ENCODE data around the gene CACNA1I. TPM values are rescaled to one million over a fixed set of nuclear protein-coding genes. Genes with fewer than 3 reads are reported as not detected.

CACNA1I gene
- total and polyA plus RNA-seq, 2 experiments from 2014 or later = 0.17 to 0.21 TPM

DNA sequence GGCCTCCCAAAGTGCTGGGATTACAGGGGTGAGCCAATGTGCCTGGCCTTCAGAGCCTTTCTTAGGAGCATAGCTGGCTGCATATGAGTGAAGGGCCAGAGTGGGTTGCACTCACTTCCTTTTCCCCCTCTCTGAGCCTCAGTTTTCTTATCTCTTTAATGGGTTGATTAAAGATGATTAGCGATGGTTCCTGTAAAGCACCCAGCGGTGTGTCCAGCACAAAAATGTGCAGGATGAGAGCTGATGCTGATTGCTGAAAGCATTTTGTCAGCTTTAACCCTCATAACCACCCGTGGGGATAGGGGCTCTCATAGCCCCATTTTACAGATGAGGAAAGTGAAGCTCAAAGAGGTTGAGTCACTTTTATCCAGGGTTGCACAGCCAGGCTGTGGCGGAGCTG lies 5.5 kb downstream of the CACNA1I start:
- no peak overlapping the region for H3K27ac ChIP-seq
- H3K9me2 ChIP-seq (replicated peaks; ENCODE audit: insufficient read depth) = no peaks in the 10 kb centered on the region
- H3K79me2 ChIP-seq = no peaks in the 10 kb centered on the region
- H3K36me3 ChIP-seq (replicated peaks; ENCODE audit: insufficient read depth, low read depth) = no peaks in the 10 kb centered on the region
- TF ChIP-seq EZH2 (IDR thresholded peaks at IDR 0.05; ENCODE audit: borderline replicate concordance) = no peak
- TF ChIP-seq, protein P1, sequence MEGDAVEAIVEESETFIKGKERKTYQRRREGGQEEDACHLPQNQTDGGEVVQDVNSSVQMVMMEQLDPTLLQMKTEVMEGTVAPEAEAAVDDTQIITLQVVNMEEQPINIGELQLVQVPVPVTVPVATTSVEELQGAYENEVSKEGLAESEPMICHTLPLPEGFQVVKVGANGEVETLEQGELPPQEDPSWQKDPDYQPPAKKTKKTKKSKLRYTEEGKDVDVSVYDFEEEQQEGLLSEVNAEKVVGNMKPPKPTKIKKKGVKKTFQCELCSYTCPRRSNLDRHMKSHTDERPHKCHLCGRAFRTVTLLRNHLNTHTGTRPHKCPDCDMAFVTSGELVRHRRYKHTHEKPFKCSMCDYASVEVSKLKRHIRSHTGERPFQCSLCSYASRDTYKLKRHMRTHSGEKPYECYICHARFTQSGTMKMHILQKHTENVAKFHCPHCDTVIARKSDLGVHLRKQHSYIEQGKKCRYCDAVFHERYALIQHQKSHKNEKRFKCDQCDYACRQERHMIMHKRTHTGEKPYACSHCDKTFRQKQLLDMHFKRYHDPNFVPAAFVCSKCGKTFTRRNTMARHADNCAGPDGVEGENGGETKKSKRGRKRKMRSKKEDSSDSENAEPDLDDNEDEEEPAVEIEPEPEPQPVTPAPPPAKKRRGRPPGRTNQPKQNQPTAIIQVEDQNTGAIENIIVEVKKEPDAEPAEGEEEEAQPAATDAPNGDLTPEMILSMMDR (IDR thresholded peaks at IDR 0.05; ENCODE audit: poor library complexity) = no peak
- no peak for TF ChIP-seq EZH2phosphoT487 (IDR thresholded peaks at IDR 0.05; ENCODE audit: low read depth, severe bottlenecking, unreplicated experiment)
- H4K20me1 ChIP-seq (ENCODE audit: insufficient read depth, poor library complexity, severe bottlenecking) = no peaks in the 10 kb centered on the region
- H3K4me2 ChIP-seq = no peak overlapping the region
- H2AFZ ChIP-seq = no peak overlapping the region
- DNase-seq (ENCODE audit: low spot score) = no peak
- no peaks in the 10 kb centered on the region for H3K9me3 ChIP-seq (ENCODE audit: low read depth)
- H3K4me1 ChIP-seq (ENCODE audit: insufficient read depth) = peaks cover 6% of the 10 kb centered on the region
- WGBS (ENCODE audit: low lambda C conversion rate, missing lambda C conversion rate) = 96% methylated on average over 4 of the region's 4 CpGs
- H3K4me3 ChIP-seq = no peak overlapping the region
- H3K27me3 ChIP-seq = no peaks in the 10 kb centered on the region

DNA sequence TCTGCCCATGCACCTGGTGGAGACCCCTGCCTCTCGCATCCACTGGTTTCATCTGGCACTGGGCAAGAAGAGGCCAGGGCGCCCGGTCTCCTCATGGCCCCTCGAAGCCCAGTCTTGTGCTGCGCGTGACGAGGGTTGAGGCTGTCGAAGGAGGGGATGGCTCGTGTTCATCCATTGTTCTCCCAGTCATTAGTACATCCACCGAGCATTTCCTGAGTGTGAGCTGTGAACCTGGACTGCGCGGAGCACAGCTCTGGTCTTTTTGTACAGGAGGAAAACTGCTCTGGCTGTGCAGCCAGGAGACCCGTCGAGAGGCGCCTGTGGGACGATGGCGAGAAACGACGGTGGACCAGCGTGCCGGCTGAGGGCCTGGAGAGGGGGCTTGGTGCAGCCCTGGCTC lies 6.8 kb downstream of the CACNA1I start:
- Histone ChIP-seq H3K27ac (no peak overlapping the region), H3K4me2 (no peak overlapping the region), H3K9me3 (ENCODE audit: low read depth) (no peaks in the 10 kb centered on the region), H2AFZ (no peak overlapping the region), H3K79me2 (no peaks in the 10 kb centered on the region), H3K4me1 (ENCODE audit: insufficient read depth) (peaks cover 6% of the 10 kb centered on the region), H3K4me3 (no peak overlapping the region), H3K36me3 (replicated peaks; ENCODE audit: insufficient read depth, low read depth) (no peaks in the 10 kb centered on the region), H4K20me1 (ENCODE audit: insufficient read depth, poor library complexity, severe bottlenecking) (no peaks in the 10 kb centered on the region), H3K9me2 (replicated peaks; ENCODE audit: insufficient read depth) (no peaks in the 10 kb centered on the region), H3K27me3 (no peaks in the 10 kb centered on the region)
- 95% methylated on average over 21 of the region's 21 CpGs for WGBS (ENCODE audit: low lambda C conversion rate, missing lambda C conversion rate)
- TF ChIP-seq EZH2phosphoT487 (IDR thresholded peaks at IDR 0.05; ENCODE audit: low read depth, severe bottlenecking, unreplicated experiment) = no peak
- TF ChIP-seq, protein P1 (IDR thresholded peaks at IDR 0.05; ENCODE audit: poor library complexity) = no peak
- no peak for TF ChIP-seq EZH2 (IDR thresholded peaks at IDR 0.05; ENCODE audit: borderline replicate concordance)
- DNase-seq (ENCODE audit: low spot score) = no peak

DNA sequence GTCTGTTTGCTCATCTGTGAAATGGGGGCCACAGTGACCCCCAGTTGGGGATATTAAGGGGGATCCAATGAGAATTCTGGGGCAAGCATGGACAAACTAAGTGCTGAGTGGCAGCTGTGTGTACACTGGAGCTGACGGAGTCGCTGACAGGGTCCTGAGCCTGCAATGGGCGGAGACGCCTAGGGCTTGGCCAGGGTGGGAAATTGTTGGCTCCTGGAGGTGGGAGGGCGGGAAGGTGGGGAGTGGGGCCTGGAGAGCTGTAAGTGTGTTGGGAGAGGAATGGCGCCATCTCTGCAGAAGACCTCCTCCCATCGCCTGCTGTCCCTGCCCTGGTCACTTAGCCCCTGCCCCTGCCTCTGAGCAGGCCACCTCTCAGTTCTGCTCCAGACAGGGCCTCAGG lies 7.3 kb downstream of the CACNA1I start:
- H3K27ac ChIP-seq = no peak overlapping the region
- no peaks in the 10 kb centered on the region for H3K9me3 ChIP-seq (ENCODE audit: low read depth)
- WGBS (ENCODE audit: low lambda C conversion rate, missing lambda C conversion rate) = 91% methylated on average over 7 of the region's 7 CpGs
- peaks cover 6% of the 10 kb centered on the region for H3K4me1 ChIP-seq (ENCODE audit: insufficient read depth)
- H3K27me3 ChIP-seq = no peaks in the 10 kb centered on the region
- H3K4me3 ChIP-seq = no peak overlapping the region
- H3K79me2 ChIP-seq = no peaks in the 10 kb centered on the region
- H2AFZ ChIP-seq = no peak overlapping the region
- no peaks in the 10 kb centered on the region for H4K20me1 ChIP-seq (ENCODE audit: insufficient read depth, poor library complexity, severe bottlenecking)
- no peaks in the 10 kb centered on the region for H3K9me2 ChIP-seq (replicated peaks; ENCODE audit: insufficient read depth)
- TF ChIP-seq, protein P1 (IDR thresholded peaks at IDR 0.05; ENCODE audit: poor library complexity) = no peak
- TF ChIP-seq EZH2 (IDR thresholded peaks at IDR 0.05; ENCODE audit: borderline replicate concordance) (no peak), EZH2phosphoT487 (IDR thresholded peaks at IDR 0.05; ENCODE audit: low read depth, severe bottlenecking, unreplicated experiment) (no peak)
- H3K36me3 ChIP-seq (replicated peaks; ENCODE audit: insufficient read depth, low read depth) = no peaks in the 10 kb centered on the region
- no peak for DNase-seq (ENCODE audit: low spot score)
- H3K4me2 ChIP-seq = no peak overlapping the region

DNA sequence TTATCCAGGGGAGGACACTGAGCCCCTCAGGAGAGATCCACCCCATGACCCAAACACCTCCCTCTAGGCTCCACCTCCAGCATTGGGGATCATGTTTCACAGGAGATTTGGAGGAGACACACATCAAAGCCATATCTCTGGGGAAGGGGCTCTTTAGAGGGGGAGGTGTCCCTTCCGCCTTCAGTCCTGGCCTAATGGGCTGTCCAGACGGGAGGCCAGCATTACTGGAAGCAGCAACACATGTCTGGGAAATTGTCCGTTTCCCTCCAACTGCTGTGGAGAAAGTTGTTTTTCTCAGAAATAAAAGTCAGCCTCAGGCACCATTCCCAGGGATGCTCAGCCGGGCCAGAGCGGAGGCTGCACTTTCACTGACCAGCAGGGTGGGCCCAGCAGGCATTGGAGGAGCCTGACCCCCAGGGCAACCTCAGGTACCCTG lies 9.5 kb downstream of the CACNA1I start:
- Histone ChIP-seq H3K9me3 (ENCODE audit: low read depth) (no peaks in the 10 kb centered on the region), H3K9me2 (replicated peaks; ENCODE audit: insufficient read depth) (no peaks in the 10 kb centered on the region), H3K4me2 (no peak overlapping the region), H3K36me3 (replicated peaks; ENCODE audit: insufficient read depth, low read depth) (no peaks in the 10 kb centered on the region), H3K27ac (no peak overlapping the region), H3K79me2 (no peaks in the 10 kb centered on the region), H4K20me1 (ENCODE audit: insufficient read depth, poor library complexity, severe bottlenecking) (no peaks in the 10 kb centered on the region), H3K27me3 (no peaks in the 10 kb centered on the region), H2AFZ (no peak overlapping the region), H3K4me1 (ENCODE audit: insufficient read depth) (peaks cover 5% of the 10 kb centered on the region), H3K4me3 (no peak overlapping the region)
- TF ChIP-seq, protein P1 (IDR thresholded peaks at IDR 0.05; ENCODE audit: poor library complexity) = no peak
- TF ChIP-seq EZH2phosphoT487 (IDR thresholded peaks at IDR 0.05; ENCODE audit: low read depth, severe bottlenecking, unreplicated experiment) (no peak), EZH2 (IDR thresholded peaks at IDR 0.05; ENCODE audit: borderline replicate concordance) (no peak)
- WGBS (ENCODE audit: low lambda C conversion rate, missing lambda C conversion rate) = 31% methylated on average over 5 of the region's 5 CpGs
- DNase-seq (ENCODE audit: low spot score) = no peak
